Measurements from ENCODE around the gene NR1I3. TPM values are rescaled to one million over a fixed set of nuclear protein-coding genes. Genes with fewer than 3 reads are reported as not detected.
"Not testable (repeated sequence)": the region's sequence is repeated elsewhere in the genome, so short reads cannot be mapped to it uniquely, and the experiment has no call there.

Gene NR1I3
- total and polyA plus RNA-seq, 3 donors from 2014 or later, result 0.31 to 0.68 (median 0.57) TPM

DNA sequence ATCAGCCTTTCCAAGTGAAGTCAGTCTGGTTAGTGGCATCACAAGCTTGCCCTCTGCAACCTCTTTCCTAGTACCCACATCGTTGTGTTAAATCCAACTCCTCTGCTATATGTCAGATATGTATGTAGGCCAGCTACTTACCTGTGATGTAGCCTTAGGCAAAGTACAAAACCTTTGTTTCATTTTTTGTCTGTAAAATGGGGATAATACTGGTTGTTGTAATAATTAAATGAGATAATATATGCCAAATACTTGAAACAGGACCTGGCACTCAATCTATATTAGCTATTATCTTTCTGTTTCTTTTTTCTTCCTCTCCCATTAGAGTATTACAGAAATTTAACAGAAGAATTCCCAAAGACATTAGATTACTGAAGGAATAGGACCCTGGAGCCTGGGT, 21.8 kb upstream of the NR1I3 start:
- WGBS, 2 donors, result 40 to 64% methylated on average over 1 of the region's 1 CpG
- no peaks in the 10 kb centered on the region for H3K27me3 ChIP-seq
- DNase-seq, result no peak
- TF ChIP-seq POLR2A (IDR thresholded peaks at IDR 0.05), result no peak
- TF ChIP-seq, protein P1, sequence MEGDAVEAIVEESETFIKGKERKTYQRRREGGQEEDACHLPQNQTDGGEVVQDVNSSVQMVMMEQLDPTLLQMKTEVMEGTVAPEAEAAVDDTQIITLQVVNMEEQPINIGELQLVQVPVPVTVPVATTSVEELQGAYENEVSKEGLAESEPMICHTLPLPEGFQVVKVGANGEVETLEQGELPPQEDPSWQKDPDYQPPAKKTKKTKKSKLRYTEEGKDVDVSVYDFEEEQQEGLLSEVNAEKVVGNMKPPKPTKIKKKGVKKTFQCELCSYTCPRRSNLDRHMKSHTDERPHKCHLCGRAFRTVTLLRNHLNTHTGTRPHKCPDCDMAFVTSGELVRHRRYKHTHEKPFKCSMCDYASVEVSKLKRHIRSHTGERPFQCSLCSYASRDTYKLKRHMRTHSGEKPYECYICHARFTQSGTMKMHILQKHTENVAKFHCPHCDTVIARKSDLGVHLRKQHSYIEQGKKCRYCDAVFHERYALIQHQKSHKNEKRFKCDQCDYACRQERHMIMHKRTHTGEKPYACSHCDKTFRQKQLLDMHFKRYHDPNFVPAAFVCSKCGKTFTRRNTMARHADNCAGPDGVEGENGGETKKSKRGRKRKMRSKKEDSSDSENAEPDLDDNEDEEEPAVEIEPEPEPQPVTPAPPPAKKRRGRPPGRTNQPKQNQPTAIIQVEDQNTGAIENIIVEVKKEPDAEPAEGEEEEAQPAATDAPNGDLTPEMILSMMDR (IDR thresholded peaks at IDR 0.05), result no peak
- H3K9me3 ChIP-seq, result no peaks in the 10 kb centered on the region
- no peaks in the 10 kb centered on the region for H3K36me3 ChIP-seq (ENCODE audit: low read depth, missing control alignments)
- H3K4me1 ChIP-seq, result peaks cover 13% of the 10 kb centered on the region
- H3K4me3 ChIP-seq, result no peak overlapping the region
- intact Hi-C loops (cut with DNase I; ENCODE audit: low total_unique reads), result no loop called here
- H3K27ac ChIP-seq, result no peak overlapping the region

DNA sequence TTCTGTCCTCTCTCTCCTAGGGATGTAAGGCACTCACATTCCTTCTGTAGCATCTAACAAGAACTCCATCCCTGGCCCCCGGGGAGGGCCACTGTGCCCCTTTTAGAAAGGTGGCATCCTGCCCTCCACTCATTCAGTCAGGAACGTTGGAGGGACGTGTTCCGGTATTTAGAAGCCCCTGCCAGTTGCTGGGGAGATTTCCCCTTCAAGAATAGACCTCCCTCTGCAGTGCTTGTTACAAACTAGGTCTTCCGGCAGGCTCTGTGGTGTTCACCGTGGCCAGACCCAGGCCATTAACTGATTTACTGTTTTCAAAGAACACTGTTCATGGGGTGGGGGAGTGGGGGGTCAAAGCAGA, 21.3 kb upstream of the NR1I3 start:
- Histone ChIP-seq H3K27ac (no peak overlapping the region), H3K4me1 (peaks cover 13% of the 10 kb centered on the region), H3K9me3 (no peaks in the 10 kb centered on the region), H3K27me3 (no peaks in the 10 kb centered on the region), H3K36me3 (ENCODE audit: low read depth, missing control alignments) (no peaks in the 10 kb centered on the region), H3K4me3 (peak overlapping the region; percentile 56 to 70)
- DNase-seq, result no peak
- 24 to 48% methylated on average over 6 of the region's 6 CpGs for WGBS, 2 donors
- intact Hi-C loops (cut with DNase I; ENCODE audit: low total_unique reads), result no loop called here
- TF ChIP-seq POLR2A (IDR thresholded peaks at IDR 0.05), result no peak
- TF ChIP-seq, protein P1 (IDR thresholded peaks at IDR 0.05), result no peak

DNA sequence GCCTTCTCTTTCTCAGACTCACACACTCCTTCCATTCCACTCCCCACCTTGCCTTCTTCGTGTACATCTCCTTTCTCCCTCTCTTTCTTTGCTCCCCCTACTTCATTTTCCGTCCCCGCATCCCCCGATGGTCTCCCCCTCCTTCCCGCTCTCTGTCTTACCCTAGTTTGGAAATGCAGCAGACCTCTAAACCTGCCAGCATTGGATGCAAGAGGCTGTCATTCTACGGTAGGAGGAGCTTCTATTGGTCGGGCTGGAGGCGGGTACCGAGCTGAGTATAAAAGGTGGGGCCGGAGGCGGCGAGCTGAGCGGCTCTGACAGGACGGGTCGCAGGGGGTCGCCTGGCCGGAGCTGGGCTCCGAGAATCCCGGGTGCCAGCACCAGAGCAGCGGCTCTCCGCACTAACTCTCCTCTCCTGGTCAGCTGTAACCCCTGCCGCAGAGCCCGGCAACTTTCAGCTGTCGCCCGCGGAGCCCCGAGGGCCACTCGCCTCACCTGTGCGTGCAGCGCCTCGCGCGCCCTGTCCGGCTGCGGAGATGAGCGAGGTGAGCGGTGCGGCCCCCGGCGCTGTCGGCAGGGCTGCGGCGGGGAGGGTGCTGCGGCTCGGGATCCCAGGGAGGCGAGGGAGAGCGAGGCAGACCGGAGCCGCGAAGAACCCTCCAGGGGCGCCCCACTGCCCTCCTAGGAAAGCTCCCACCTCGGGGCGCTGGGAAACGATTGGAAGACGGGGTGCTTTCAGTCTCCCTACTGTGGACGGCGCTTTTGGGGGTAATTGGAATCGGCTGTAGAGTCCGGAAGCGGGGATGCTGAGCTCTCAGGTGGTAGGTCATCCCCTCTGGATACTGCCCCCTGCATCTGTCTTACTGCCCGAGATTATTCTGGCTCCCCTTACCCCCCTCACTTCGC, 20.7 kb upstream of the NR1I3 start, which contains the start of gene PCP4L1:
Gene PCP4L1 (plus strand): TSS at position 307 of the 906 bp plus-strand sequence. CDS start 230 bp downstream, at position 537.
- no peaks in the 10 kb centered on the region for H3K36me3 ChIP-seq (ENCODE audit: low read depth, missing control alignments)
- no peak within 1 kb of the TSS for H3K27ac ChIP-seq
- H3K9me3 ChIP-seq, result no peaks in the 10 kb centered on the region
- 2 to 4% methylated on average over 21 to 53 of the region's 62 CpGs for WGBS, 2 donors
- peak; percentile 72 for DNase-seq
- TF ChIP-seq, protein P1 (IDR thresholded peaks at IDR 0.05), result no peak
- TF ChIP-seq POLR2A (IDR thresholded peaks at IDR 0.05), result no peak
- peak within 1 kb of the TSS; percentile 56 to 70 for H3K4me3 ChIP-seq
- H3K27me3 ChIP-seq, result no peaks in the 10 kb centered on the region
- intact Hi-C loops (cut with DNase I; ENCODE audit: low total_unique reads), result no loop called here
- H3K4me1 ChIP-seq, result peaks cover 13% of the 10 kb centered on the region

DNA sequence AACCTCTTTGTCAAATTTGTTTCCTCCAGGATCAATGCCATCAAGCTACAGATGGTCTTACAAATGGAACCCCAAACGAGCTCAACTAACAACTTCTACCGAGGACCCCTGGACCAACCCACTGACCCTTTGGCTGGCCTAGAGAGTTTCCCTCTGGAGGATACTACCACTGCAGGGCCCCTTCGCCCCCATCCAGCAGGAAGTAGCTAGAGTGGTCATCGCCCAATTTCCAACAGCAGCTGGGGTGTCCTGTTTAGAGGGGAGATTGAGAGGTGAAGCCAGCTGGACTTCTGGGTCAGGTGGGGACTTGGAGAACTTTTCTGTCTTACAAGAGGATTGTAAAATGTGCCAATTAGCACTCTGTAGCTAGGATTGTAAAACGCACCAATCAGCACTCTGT, 19.1 kb upstream of the NR1I3 start:
- H3K4me3 ChIP-seq; H3K9me3 ChIP-seq; H3K27me3 ChIP-seq; H3K27ac ChIP-seq; DNase-seq; H3K36me3 ChIP-seq (ENCODE audit: low read depth, missing control alignments); intact Hi-C loops (cut with DNase I; ENCODE audit: low total_unique reads): not testable (repeated sequence)
- WGBS, 2 donors, result 81 to 89% methylated on average over 5 of the region's 5 CpGs
- H3K4me1 ChIP-seq, result peaks cover 13% of the 10 kb centered on the region

DNA sequence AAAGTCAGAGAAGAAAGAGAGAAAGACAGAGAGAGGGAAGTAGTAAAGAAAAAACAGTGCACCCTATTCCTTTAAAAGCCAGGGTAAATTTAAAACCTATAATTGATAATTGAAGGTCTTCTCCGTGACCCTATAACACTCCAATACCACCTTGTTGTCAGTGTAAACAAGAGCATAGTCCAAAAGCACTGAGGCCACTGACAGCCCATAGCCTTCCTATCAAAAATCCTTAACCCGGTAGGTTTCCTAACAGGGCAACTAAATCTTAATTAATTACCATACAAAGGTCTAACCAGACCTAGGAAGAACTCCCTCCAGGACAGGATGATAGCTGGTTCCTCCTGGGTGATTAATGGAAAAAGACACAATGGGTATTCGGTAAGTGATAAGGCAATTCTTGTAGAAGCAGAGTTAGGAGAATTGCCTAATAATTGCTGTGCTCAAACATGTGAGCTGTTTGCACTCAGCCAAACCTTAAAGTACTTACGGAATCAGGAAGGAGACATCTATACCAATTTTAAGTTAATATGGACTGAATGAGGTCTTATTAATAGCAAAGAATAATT, 18.0 kb upstream of the NR1I3 start:
- H3K27me3 ChIP-seq; H3K27ac ChIP-seq; DNase-seq; intact Hi-C loops (cut with DNase I; ENCODE audit: low total_unique reads); H3K4me3 ChIP-seq; H3K36me3 ChIP-seq (ENCODE audit: low read depth, missing control alignments); H3K9me3 ChIP-seq: not testable (repeated sequence)
- 90 to 98% methylated on average over 4 of the region's 4 CpGs for WGBS, 2 donors
- H3K4me1 ChIP-seq, result peaks cover 13% of the 10 kb centered on the region

DNA sequence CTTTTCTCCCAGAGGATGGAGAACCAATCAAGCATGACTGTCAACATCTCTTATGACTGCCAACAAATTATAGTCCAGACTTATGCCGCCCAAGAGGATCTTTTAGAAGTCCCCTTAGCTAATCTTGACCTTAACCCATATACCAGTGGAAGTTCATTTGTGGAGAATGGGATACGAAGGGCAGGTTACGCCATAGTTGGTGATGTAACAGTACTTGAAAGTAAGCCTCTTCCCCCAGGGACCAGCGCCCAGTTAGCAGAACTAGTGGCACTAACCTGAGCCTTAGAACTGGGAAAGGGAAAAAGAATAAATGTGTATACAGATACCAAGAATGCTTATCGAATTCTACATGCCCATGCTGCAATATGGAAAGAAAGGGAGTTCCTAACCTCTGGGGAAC, 17.3 kb upstream of the NR1I3 start:
- H3K9me3 ChIP-seq; H3K4me3 ChIP-seq; H3K27ac ChIP-seq; intact Hi-C loops (cut with DNase I; ENCODE audit: low total_unique reads); H3K36me3 ChIP-seq (ENCODE audit: low read depth, missing control alignments); DNase-seq; H3K27me3 ChIP-seq: not testable (repeated sequence)
- 88 to 91% methylated on average over 5 of the region's 5 CpGs for WGBS, 2 donors
- peaks cover 12% of the 10 kb centered on the region for H3K4me1 ChIP-seq
